GM19324 (cell line): Measurements from ENCODE around the gene DCTN4.
"Not testable (repeated sequence)": the region's sequence is repeated elsewhere in the genome, so short reads cannot be mapped to it uniquely, and the experiment has no call there.

ENCODE experiments used
- ATAC-seq: cut with Tn5 transposase; IDR thresholded peaks from one replicate; pipeline ENCODE4 v1.9.1; 2021; ENCODE audit warnings: mild to moderate bottlenecking, moderate library complexity; ENCODE audit not compliant: unreplicated experiment, low FRiP score

DCTN4 gene

GRCh38 chr5:150758531-150759333 lies at the start of gene DCTN4:
DCTN4 (minus strand) TSS chr5:150759017; CDS start chr5:150758993, 24 bp downstream.
- ATAC-seq: peak; percentile 95

DNA sequence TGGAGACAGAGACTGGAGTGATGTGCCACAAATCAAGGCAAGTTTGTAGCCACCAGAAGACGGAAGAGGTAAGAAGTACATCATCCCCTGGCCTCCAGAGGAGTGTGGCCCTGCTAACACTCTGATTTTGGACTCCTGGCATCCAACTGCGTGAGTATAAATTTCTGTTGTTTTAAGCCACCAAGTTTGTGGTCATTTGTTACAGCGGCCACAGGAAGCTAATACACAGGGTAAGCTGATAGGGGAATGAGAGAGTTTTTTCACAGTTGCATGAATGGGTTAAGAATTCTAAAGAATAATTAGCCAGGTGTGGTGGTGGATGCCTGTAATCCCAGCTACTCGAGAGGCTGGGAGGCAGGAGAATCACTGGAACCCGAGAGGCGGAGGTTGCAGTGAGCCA lies 45.6 kb upstream of the DCTN4 start:
- ATAC-seq: no peak

- no peak for ATAC-seq
Measured at GRCh38 chr5:150801117-150801927, 42.5 kb upstream of the DCTN4 start.

GRCh38 chr5:150797384-150797783 lies 38.6 kb upstream of the DCTN4 start:
- no peak for ATAC-seq

- no peak for ATAC-seq
Measured at GRCh38 chr5:150794927-150795326, 36.1 kb upstream of the DCTN4 start.

GRCh38 chr5:150793423-150793888 lies 34.6 kb upstream of the DCTN4 start:
- ATAC-seq: not testable (repeated sequence)

- ATAC-seq: no peak
Measured at GRCh38 chr5:150791536-150791935, 32.7 kb upstream of the DCTN4 start.

GRCh38 chr5:150789943-150790611 lies 31.3 kb upstream of the DCTN4 start:
- peak; percentile 56 for ATAC-seq

- no peak for ATAC-seq
Measured at GRCh38 chr5:150789450-150789849, 30.6 kb upstream of the DCTN4 start.

- no peak for ATAC-seq
Measured at GRCh38 chr5:150788977-150789376, 30.2 kb upstream of the DCTN4 start.

- ATAC-seq: no peak
Measured at GRCh38 chr5:150787656-150788055, 28.8 kb upstream of the DCTN4 start.

GRCh38 chr5:150786876-150787275 lies 28.1 kb upstream of the DCTN4 start:
- no peak for ATAC-seq

- no peak for ATAC-seq
Measured at GRCh38 chr5:150785950-150786349, 27.1 kb upstream of the DCTN4 start.

GRCh38 chr5:150783422-150783928 lies 24.7 kb upstream of the DCTN4 start:
- peak; percentile 52 for ATAC-seq

- no peak for ATAC-seq
Measured at GRCh38 chr5:150782850-150783249, 24.0 kb upstream of the DCTN4 start.

DNA sequence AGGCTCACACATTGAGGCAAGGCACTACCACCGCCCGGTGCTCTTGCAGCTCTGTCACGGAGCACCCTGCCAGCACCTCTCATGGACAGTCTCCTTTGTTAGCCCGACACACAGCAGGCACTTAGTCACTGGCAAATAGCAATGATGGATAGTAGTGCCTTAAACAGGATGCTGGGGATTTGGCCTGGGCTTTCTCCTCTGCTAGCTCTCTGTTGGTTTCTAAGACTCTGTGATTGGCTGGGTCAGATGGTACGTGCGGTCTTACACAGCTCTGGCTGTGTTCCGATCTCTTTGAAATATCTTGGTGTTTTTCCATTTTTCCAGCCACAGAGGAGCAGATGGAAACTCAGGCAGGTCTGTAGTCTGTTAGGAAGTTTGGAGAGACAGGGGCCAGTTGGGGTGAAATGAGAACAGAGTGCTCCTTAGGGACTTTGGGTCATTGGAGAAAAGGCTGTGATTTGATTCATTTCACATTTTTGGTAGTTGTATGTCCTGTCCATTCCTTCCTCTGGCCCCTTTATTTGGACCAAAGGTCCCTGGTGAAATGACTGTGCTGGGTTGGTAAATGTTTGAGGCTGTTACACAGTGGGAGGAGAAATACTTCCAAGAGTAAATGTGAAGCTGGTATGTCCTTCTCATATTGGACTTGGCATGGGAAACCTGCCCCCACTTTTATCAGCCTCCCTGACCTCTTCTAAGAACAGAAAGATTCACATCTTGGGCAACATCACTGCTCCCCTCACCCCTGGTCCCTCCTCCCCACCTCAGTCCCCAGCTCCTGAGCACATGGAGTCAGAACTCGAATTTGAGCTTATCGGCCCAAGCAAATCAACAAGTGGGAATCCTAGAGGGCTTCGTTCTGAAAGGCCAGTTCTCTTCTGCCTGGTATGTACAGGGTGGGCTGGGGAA lies 23.1 kb upstream of the DCTN4 start:
- ATAC-seq: no peak

GRCh38 chr5:150780816-150781221 lies 22.0 kb upstream of the DCTN4 start:
- ATAC-seq: no peak

GRCh38 chr5:150780187-150780692 lies 21.4 kb upstream of the DCTN4 start:
- peak; percentile 42 for ATAC-seq

DNA sequence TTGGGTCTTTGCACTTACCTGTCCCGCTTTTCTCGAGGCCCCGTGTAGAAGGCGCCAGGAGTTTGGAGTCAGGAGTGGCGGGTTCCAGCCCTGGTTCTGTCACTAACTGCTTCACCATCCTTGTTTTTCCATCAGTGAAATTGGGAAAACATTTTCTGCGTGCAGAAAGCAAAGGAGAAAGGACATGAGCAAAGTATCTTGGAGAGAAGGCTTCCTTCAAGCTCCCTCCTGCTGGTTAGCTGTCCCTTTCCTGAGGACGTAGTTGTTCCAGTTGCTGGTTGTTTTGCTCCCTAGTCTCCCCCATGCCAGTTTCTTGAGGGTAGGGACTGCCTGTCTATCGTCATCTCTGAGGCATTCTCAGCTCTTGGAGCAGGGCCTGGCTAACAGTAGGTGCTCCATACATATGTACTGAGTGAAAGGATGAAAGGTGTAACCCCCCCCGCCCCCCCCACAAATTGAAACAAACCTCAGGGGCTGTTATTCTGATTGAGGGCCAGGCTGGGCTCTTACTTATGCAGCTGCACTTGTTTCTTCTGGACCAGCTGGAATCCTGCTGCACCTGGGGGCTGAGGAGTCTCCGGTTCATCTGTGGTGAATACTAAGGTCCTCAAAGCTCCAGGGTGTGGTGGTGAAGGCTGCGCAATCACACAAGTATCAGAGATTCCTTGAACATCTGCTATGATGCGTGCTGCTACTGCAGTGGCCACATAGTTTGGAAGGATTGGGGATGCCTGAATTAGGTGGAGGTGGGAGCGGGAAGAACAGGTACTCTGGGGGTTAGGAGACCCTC lies 20.8 kb upstream of the DCTN4 start:
- ATAC-seq: no peak
